ENCODE measurements around the gene CHMP2A.

CHMP2A gene

DNA sequence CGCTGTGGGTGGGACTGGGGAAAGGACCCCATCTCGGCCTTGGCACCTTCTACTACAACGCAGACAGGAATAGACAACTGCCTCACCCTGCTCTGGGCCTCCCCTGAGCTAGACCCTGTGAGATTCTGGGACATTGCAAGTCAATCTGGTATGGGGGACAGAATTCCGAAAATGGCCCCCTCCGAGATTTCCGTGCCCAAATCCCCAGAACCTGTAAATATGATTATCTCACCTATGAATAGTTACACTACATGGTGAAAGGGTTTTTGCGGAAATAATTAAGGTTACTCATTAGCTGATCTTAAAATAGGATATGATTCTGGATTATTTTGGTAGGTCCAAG is 34.7 kb downstream of the CHMP2A start:
- peaks cover 54% of the 10 kb centered on the region for H3K4me1 Mint-ChIP-seq (ENCODE audit: low read depth)
- H3K27me3 Mint-ChIP-seq: no peaks in the 10 kb centered on the region
- peak overlapping the region; percentile 96 for H3K4me3 Mint-ChIP-seq
- H3K36me3 Mint-ChIP-seq (ENCODE audit: low read depth): peaks cover 48% of the 10 kb centered on the region
- intact Hi-C loops (cut with micrococcal nuclease): loop anchor here (1.0 kb wide), 1 partner anchor 38 kb away; the partner anchor contains the start of gene UBE2M
- peak overlapping the region; percentile 95 for H3K27ac Mint-ChIP-seq
- H3K9me3 Mint-ChIP-seq: no peaks in the 10 kb centered on the region

DNA sequence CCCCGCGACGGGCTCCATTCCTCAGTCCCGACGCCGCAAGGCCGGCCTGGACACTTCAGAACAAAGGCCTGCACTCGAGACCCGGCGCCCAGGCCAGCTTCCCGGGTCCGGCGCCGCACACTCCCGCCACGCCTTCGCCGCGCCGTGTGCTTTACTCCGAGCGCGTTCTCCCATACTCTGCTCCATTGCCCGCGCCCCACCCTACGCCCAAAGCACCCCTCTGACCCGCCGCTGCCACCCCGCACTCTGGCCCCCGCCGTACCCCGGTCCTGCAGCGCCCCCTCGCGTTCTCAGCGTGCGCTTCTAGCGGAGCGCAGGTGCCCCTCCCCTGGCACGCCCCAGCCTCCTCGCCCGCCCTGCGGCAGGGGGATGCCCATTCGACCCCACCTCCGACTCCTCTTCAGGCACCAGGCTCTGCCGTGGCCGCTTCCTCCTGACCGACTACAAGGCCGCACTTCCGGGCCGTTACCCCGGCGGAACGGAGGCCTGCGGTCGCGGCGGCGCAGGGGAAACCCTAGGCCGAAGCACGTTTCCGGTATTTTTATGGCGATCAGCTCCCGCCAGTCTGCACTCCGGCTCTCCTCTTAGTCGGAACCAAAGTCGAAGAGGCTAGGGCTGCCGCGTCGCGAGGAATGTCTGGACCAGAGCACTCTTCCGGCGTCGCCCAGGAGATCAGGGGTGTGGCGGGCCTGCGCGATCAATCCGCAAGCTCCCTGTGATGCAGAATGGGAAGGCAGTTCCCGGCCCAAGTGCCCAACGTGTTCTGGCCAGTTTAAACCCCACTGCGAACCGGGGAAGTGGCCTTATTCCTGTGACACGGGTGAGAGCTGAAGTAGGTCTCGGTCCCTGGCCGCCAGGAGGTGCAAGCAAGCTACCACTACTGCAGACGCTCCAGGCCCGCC is 35.3 kb downstream of the CHMP2A start, which contains the start of gene ZBTB45:
Gene ZBTB45 (minus strand): TSS at position 456 of the 902 bp plus-strand sequence. CDS start 2,137 bp downstream, outside the sequence.
- no peaks in the 10 kb centered on the region for H3K27me3 Mint-ChIP-seq
- intact Hi-C loops (cut with micrococcal nuclease): loop anchor here (1.0 to 2.0 kb wide), 3 partner anchors 23 to 53 kb away; partner anchors contain the start of genes MZF1 and UBE2M
- H3K4me3 Mint-ChIP-seq: peak within 1 kb of the TSS; percentile 96
- peak within 1 kb of the TSS; percentile 95 for H3K27ac Mint-ChIP-seq
- H3K36me3 Mint-ChIP-seq (ENCODE audit: low read depth): peaks cover 51% of the 10 kb centered on the region
- H3K9me3 Mint-ChIP-seq: no peaks in the 10 kb centered on the region
- peaks cover 60% of the 10 kb centered on the region for H3K4me1 Mint-ChIP-seq (ENCODE audit: low read depth)

DNA sequence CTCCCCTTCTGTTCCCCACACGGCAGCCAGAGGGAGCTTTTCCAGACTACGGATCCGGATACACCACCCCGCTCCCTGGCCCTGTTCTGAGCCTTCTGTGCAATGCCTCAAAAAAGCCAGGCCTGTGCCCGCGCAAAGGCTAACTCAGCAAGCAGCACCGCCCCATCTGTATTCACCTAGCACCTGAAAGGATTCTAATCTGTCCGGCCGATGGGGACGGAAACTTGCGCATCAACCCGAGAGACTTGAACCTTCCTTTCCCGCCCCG is 35.9 kb downstream of the CHMP2A start:
- no peaks in the 10 kb centered on the region for H3K9me3 Mint-ChIP-seq
- peaks cover 66% of the 10 kb centered on the region for H3K4me1 Mint-ChIP-seq (ENCODE audit: low read depth)

DNA sequence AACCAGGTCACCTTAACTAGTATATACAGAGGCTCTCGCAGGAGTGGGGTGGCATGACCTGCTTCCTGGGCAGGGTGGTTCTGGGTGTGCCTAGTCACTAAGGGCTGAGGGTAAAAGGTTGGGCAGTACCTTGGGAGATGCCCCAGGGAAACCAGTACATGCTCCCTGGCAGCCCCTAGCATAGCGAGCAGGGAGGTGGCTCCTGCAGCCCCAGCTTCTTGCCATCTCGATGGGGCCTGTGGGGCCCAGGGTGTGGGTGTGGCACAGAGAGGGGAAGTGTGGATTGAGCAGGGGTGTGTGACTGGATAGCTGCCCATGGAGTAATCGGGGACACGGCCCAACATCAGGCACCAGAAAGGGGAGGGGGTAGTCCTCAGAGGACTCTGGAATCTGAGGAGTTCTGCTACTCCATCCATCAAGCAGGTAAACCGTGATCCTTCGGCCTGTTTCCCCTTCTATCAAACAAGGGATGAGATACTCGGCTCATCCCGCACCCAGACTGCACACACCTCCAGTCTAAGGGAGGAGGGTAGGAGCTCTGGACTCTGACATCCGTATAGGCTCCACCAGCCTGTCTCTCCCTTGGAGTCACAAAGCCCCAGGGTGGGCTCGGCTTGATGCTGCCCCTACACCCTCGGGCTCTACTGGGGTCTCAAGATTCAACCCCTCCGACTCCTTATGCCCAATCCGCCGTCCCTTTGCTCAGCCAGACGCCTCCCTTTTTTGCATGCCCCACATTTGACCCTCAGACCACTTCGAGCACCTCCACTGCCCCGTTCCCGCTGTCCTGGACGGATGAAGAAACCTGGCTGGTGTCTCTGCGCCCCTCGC is 36.4 kb downstream of the CHMP2A start:
- Mint-ChIP-seq H3K4me1 (ENCODE audit: low read depth) (peaks cover 72% of the 10 kb centered on the region), H3K36me3 (ENCODE audit: low read depth) (peaks cover 59% of the 10 kb centered on the region), H3K27me3 (no peaks in the 10 kb centered on the region), H3K4me3 (peak overlapping the region; percentile 96), H3K9me3 (no peaks in the 10 kb centered on the region), H3K27ac (peak overlapping the region; percentile 95)
- intact Hi-C loops (cut with micrococcal nuclease): loop anchor here (2.0 kb wide), 2 partner anchors 24 to 54 kb away; partner anchors contain the start of gene MZF1

More for the DNA sequence above, 35.9 kb downstream of the CHMP2A start:
- Mint-ChIP-seq H3K36me3 (ENCODE audit: low read depth) (peaks cover 55% of the 10 kb centered on the region), H3K4me3 (peak overlapping the region; percentile 96), H3K27ac (peak overlapping the region; percentile 95), H3K27me3 (no peaks in the 10 kb centered on the region)
- intact Hi-C loops (cut with micrococcal nuclease): loop anchor here (2.0 kb wide), 2 partner anchors 24 to 54 kb away; partner anchors contain the start of gene MZF1

DNA sequence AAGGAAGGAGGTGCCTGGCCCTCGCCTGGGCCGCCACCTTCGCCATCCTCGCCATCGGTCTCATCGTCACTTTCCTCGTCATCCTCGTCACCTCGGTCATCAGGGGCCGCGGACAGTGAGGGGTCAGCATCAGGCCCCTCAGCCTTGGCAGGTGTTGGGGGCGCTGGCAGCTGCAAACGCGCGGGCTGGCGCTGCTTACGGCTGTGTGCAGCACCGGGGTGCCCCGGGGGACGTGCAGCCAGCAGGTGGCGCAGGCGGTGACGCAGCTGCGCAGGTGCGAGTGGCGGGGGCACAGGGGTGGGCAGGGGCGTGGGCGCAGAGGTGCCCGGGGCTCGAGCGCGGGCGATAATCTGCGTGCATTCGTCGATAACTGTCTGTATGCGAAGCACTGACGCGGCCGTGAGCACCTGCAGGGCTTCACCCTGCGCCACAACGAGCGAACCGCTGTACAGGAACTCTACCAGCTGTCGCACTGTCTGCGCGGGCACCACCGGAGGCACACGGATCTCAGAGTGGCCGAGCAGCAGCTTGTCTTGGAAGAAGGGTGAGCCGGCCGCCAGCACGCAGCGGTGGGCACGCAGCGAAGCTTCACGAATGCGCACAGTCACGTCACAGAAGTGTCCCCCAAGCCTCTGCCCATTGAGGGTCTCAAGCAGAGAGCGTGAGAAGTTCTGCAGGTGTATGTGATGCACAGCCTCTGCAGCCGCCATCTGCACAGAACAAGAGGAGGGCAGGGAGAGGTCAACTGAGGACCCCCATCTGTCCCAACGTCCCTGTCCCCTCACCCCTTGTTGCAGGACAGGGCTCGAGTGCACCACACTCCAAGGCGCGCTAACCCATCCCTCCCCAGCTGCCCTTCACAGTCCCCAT is 37.7 kb downstream of the CHMP2A start:
- Mint-ChIP-seq H3K27me3 (no peaks in the 10 kb centered on the region), H3K4me3 (no peak overlapping the region), H3K4me1 (ENCODE audit: low read depth) (peaks cover 73% of the 10 kb centered on the region), H3K9me3 (no peaks in the 10 kb centered on the region), H3K27ac (no peak overlapping the region), H3K36me3 (ENCODE audit: low read depth) (peaks cover 60% of the 10 kb centered on the region)
- intact Hi-C loops (cut with micrococcal nuclease): no loop called here

DNA sequence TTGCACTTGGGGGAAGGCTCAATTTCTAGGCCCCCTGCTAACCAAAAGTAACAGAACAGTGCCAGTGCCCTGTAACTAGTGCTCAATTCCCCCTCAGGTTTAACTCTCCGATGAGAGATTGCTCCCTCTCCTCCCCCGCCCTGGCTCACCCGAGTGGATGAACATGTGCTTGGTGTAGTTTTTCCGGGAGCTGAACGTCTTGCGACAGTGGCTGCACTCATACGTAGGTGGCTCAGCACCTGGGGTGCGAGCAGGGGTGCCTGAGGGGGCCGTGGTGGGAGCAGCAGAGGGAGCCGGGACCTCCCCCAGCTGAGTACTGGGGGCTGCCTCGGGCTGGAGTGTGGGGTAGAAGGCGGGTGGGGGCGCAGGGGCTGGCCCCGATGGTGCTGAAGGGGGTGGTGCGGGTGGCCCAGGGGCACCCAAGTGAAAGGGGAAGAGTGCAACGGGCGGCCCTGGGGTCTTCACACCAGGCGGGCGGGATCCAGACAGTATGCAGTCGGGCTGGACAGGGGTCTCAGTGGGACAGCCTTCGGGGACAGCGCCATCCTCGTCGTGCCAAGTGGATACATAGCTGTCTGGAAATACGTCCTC is 38.6 kb downstream of the CHMP2A start:
- Mint-ChIP-seq H3K9me3 (no peaks in the 10 kb centered on the region), H3K4me1 (ENCODE audit: low read depth) (peaks cover 66% of the 10 kb centered on the region), H3K27ac (no peak overlapping the region), H3K27me3 (no peaks in the 10 kb centered on the region), H3K36me3 (ENCODE audit: low read depth) (peaks cover 60% of the 10 kb centered on the region), H3K4me3 (no peak overlapping the region)
- intact Hi-C loops (cut with micrococcal nuclease): no loop called here

DNA sequence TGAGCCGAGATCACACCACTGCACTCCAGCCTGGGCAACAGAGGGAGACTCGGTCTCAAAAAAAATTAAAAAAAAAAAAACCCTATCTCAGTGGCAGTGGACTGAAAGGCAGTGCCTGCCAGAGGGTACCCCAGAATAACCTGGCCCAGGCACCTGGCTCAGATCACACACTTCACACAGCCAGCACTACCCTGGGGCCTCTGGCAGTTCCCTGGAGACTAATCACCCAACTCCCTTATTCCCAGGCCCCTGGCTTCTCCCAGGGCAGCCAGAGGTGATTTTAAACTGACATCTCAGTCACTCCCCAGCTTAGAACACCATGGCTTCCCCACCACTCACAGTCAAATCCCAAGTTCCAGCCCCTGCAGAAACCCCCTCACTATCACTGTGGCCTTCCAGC is 39.6 kb downstream of the CHMP2A start:
- Mint-ChIP-seq H3K36me3 (ENCODE audit: low read depth) (peaks cover 66% of the 10 kb centered on the region), H3K27ac (peak overlapping the region; percentile 61), H3K27me3 (no peaks in the 10 kb centered on the region), H3K4me3 (no peak overlapping the region), H3K9me3 (no peaks in the 10 kb centered on the region), H3K4me1 (ENCODE audit: low read depth) (peaks cover 61% of the 10 kb centered on the region)
- intact Hi-C loops (cut with micrococcal nuclease): no loop called here

DNA sequence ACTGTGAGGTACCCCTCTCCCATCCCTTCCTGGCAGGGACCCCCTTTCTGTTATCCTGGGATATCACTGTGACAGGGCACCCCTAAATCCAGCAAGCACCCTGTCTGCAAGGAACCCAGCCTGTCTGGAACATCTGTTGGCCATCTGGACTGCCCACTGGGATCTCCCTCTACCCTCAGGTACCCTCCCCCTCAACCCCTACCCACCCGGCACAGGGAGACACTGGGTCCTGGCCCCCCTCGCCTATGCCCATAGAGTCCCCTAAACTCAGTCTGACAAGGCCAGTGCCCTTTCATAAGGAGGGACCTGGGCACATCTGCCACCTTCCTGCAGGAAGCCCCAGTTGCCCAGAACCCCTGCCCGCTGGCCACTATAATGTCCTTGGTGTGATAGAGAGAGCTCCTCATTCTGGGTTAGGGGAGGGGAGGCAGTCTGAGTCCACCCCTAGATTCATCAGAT is 40.3 kb downstream of the CHMP2A start:
- peak overlapping the region; percentile 75 for H3K4me3 Mint-ChIP-seq
- peaks cover 62% of the 10 kb centered on the region for H3K36me3 Mint-ChIP-seq (ENCODE audit: low read depth)
- peak overlapping the region; percentile 82 for H3K27ac Mint-ChIP-seq
- H3K27me3 Mint-ChIP-seq: no peaks in the 10 kb centered on the region
- no peaks in the 10 kb centered on the region for H3K9me3 Mint-ChIP-seq
- peaks cover 55% of the 10 kb centered on the region for H3K4me1 Mint-ChIP-seq (ENCODE audit: low read depth)
- intact Hi-C loops (cut with micrococcal nuclease): no loop called here

DNA sequence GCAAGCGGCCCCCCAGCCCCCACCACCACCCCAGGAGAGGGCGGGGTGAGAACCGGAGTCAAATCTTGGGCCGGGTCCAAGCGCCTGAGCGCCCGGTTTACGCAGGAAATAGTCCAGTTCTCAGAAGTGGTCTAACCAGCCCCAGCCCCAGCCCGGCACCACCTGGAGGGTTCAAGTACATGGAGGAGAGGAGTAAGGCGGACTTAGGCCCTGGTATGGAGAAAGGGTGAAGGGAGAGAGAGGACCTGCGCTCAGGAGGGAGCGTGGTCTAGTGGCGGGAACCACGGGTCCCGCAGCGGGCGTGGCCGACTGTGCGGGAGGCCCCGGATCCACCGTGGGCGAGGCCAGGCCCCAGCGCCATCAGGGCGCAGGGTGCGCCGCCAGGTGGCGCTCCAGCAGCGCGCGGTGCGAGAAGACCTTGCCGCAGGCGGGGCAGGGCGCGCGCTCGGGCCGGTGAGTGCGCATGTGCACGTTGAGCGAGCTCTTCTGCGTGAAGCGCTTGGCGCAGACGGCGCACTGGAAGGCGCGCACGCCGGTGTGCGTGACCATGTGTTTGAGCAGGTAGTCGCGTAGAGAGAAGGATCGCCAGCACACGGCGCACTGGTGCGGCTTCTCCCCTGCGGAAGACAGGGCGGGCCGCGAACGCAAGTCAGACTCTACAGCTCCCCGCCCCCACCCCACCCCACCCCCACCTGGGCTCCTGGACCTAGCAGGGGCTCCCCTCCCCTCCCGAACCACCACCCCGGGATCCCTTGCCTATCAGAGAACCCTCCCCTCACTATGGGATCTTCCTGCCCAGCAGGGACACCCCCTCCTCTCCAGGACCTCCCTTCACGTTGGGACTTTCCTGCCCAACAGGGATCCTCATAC is 41.0 kb downstream of the CHMP2A start:
- H3K36me3 Mint-ChIP-seq (ENCODE audit: low read depth): peaks cover 56% of the 10 kb centered on the region
- peak overlapping the region; percentile 82 for H3K27ac Mint-ChIP-seq
- peak overlapping the region; percentile 75 for H3K4me3 Mint-ChIP-seq
- peaks cover 52% of the 10 kb centered on the region for H3K4me1 Mint-ChIP-seq (ENCODE audit: low read depth)
- intact Hi-C loops (cut with micrococcal nuclease): no loop called here
- H3K27me3 Mint-ChIP-seq: no peaks in the 10 kb centered on the region
- no peaks in the 10 kb centered on the region for H3K9me3 Mint-ChIP-seq

DNA sequence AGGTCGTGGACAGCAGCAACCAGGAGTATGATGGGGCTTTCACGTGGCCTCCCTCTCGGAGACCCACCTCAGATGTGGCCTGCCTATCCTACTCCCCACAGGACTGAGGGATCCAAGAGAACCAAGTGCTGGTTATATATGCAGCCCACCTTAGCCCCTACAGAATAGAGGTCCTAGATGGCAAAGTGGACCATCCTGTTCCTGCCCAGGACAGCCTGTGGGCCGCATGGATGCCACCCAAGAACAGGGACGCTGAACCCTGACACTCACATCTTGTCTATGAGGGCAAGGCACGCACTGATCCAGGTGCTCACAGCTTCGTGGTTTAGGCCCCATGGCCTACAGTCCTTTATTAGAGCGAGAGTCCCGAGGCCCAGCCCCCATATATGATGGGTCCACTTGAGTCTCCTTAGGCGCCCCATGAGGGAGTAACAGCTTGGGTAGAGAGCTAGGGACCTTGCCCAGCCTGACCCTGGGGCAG is 41.7 kb downstream of the CHMP2A start:
- Mint-ChIP-seq H3K9me3 (peaks cover 1% of the 10 kb centered on the region), H3K27ac (peak overlapping the region; percentile 82), H3K36me3 (ENCODE audit: low read depth) (peaks cover 51% of the 10 kb centered on the region), H3K27me3 (no peaks in the 10 kb centered on the region), H3K4me3 (peak overlapping the region; percentile 75), H3K4me1 (ENCODE audit: low read depth) (peaks cover 45% of the 10 kb centered on the region)
- intact Hi-C loops (cut with micrococcal nuclease): no loop called here

DNA sequence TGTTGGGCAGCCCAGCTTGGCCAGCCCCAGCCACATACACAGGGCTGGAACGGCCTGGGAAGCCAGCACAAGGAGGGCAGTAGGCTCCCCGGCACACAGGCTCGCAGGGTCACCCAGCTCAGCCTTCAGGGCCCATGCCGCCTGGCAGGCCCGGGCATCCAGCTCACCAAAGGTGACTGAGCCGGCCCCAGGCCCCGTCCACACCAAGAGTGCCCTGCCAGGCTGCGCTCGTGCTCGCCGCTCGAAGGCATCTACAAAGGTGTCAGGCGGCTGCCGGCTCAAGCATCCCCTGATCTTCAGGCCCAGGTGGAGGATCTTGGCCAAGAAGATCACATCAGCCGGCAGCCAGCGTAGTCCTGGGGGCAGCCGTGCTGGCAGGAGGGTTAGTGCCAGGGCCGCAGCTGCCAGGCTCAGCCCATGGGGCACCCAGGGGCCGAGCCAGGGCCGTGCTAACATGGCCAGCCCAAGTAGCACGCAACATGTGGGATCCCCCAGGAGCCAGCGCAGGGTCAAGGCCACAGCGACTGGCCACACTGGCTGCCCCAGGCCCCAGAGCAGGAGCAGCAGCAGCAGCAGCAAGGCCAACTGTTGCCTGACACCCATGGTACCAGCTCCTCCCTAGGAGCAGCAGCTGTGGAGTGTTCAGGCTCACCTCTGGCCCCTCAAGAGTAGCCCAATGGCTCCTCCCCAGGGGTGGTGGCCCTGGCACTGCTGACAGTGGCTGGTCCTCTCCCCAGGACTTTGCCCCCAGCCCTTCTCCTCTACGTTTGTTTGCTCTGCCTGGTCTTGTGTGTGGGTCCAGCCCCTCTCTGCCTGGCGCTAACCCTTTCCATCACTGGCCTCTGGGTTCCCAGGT is 43.3 kb downstream of the CHMP2A start, which contains the start of gene SLC27A5:
Gene SLC27A5 (minus strand): TSS at position 640 of the 856 bp plus-strand sequence. CDS start 37 bp downstream, at position 603.
- no peaks in the 10 kb centered on the region for H3K27me3 Mint-ChIP-seq
- H3K9me3 Mint-ChIP-seq: peaks cover 12% of the 10 kb centered on the region
- H3K36me3 Mint-ChIP-seq (ENCODE audit: low read depth): peaks cover 40% of the 10 kb centered on the region
- H3K4me3 Mint-ChIP-seq: no peak within 1 kb of the TSS
- intact Hi-C loops (cut with micrococcal nuclease): no loop called here
- no peak within 1 kb of the TSS for H3K27ac Mint-ChIP-seq
- H3K4me1 Mint-ChIP-seq (ENCODE audit: low read depth): peaks cover 32% of the 10 kb centered on the region
